HCT116 (cell line): ENCODE measurements around the gene SPSB1. TPM values are rescaled to one million over a fixed set of nuclear protein-coding genes. Genes with fewer than 3 reads are reported as not detected.

Experiments
- ATAC-seq: fragments of 200-7000 bp; cut with Tn5 transposase; 2 replicates; pipeline ENCODE4 v1.9.1; 2020; ENCODE audit warnings: mild to moderate bottlenecking, moderate library complexity
- BruUV-seq: library from RNA; stranded (reverse); fragments of 400-500 nt; replicated peaks from 2 replicates; lab custom pipeline; 2021; lab: Mats Ljungman, UMichigan
- CTCF ChIA-PET: fragments of 300-600 bp; sonication (Branson Sonifier 250); formaldehyde crosslinking; loops from one replicate; lab custom pipeline; 2021; ENCODE audit warnings: antibody characterized with exemption; lab: Charles Lee
- POLR2A ChIA-PET: fragments of 300-600, 350-600 bp; sonication (Branson Sonifier 250); formaldehyde crosslinking; loops from one replicate; lab custom pipeline; 2021; ENCODE audit warnings: antibody characterized with exemption; lab: Charles Lee
- RAD21 ChIA-PET, 2 experiments: fragments of 300-600 bp; sonication (Branson Sonifier 250); formaldehyde crosslinking; loops; one replicate each; lab custom pipeline; 2023; ENCODE audit warnings: low total read pairs in 2 of 2; ENCODE audit not compliant: uncharacterized antibody in 2 of 2, unreplicated experiment in 2 of 2, low non-redundant PET in 1 of 2; lab: Charles Lee
- DNase-seq: peaks from one replicate; pipeline ENCODE4 v3.0.0-alpha.2; 2010; ENCODE audit warnings: low read depth, low spot score
- H2AFZ ChIP-seq: fragments of 200-600 bp; shearing (Covaris generic), sonication (generic); 2 replicates; pipeline ENCODE4 v1.6.1; 2017; ENCODE audit warnings: low read depth, mixed run types, mixed read lengths, antibody characterized with exemption, low read length; ENCODE audit not compliant: poor library complexity, severe bottlenecking
- H3K27ac ChIP-seq: 2 replicates; pipeline ENCODE4 v1.5.1; 2012; ENCODE audit warnings: low read depth, low read length
- H3K27me3 ChIP-seq: fragments of 200-600 bp; sonication (generic); 2 replicates; pipeline ENCODE4 v1.6.1; 2016; ENCODE audit warnings: mixed run types, low read length, mixed read lengths; ENCODE audit not compliant: insufficient read depth
- H3K36me3 ChIP-seq, 2 experiments: fragments of 200-500 bp in 1 of 2; fragments of 200-600 bp in 1 of 2; sonication (Bioruptor generic) in 1 of 2; sonication (generic) in 1 of 2; 2 replicates each; pipeline versions ENCODE4 v1.5.1 to v1.6.1; 2014 to 2016; ENCODE audit warnings: low read length in 2 of 2, inconsistent platforms in 1 of 2, mixed read lengths in 1 of 2, mixed run types in 1 of 2; ENCODE audit not compliant: insufficient read depth in 2 of 2, control insufficient read depth in 1 of 2
- H3K4me1 ChIP-seq, 2 experiments: fragments of 200-600 bp in 1 of 2; sonication (generic) in 1 of 2; 2 replicates each; pipeline versions ENCODE4 v1.5.1 to v1.6.1; 2012 to 2017; ENCODE audit warnings: low read length in 2 of 2, inconsistent platforms in 1 of 2, mild to moderate bottlenecking in 1 of 2, mixed read lengths in 1 of 2, mixed run types in 1 of 2, moderate library complexity in 1 of 2; ENCODE audit not compliant: insufficient read depth in 2 of 2, control insufficient read depth in 1 of 2
- H3K4me2 ChIP-seq: fragments of 200-600 bp; sonication (generic); 2 replicates; pipeline ENCODE4 v1.6.1; 2017; ENCODE audit warnings: mixed run types, low read length, mixed read lengths
- H3K4me3 ChIP-seq, 2 experiments: fragments of 200-600 bp in 1 of 2; sonication (generic) in 1 of 2; replicated peaks in 1 of 2; 2 replicates each; pipeline ENCODE4 v1.5.1; 2011 to 2016; ENCODE audit warnings: low read length in 2 of 2, control low read depth in 1 of 2, low read depth in 1 of 2, mild to moderate bottlenecking in 1 of 2, mixed read lengths in 1 of 2, mixed run types in 1 of 2
- H3K79me2 ChIP-seq: fragments of 200-600 bp; sonication (generic); 2 replicates; pipeline ENCODE4 v1.6.1; 2017; ENCODE audit warnings: mild to moderate bottlenecking, mixed run types, low read length, moderate library complexity, mixed read lengths; ENCODE audit not compliant: insufficient read depth
- H3K9ac ChIP-seq: fragments of 200-600 bp; sonication (generic); 2 replicates; pipeline ENCODE4 v1.6.1; 2016; ENCODE audit warnings: low read length, mixed read lengths
- H3K9me2 ChIP-seq: fragments of 200-600 bp; sonication (generic), shearing (Covaris generic); 2 replicates; pipeline ENCODE4 v1.6.1; 2017; ENCODE audit warnings: mixed run types, mild to moderate bottlenecking, moderate library complexity; ENCODE audit not compliant: insufficient read depth
- H3K9me3 ChIP-seq, 2 experiments: fragments of 200-500 bp in 1 of 2; fragments of 200-600 bp in 1 of 2; sonication (Bioruptor generic) in 1 of 2; sonication (generic) in 1 of 2; 2 replicates each; pipeline ENCODE4 v1.6.1; 2014 to 2017; ENCODE audit warnings: low read length in 2 of 2, mixed read lengths in 2 of 2, inconsistent platforms in 1 of 2, low read depth in 1 of 2, mild to moderate bottlenecking in 1 of 2, mixed run types in 1 of 2, moderate library complexity in 1 of 2; ENCODE audit not compliant: control insufficient read depth in 1 of 2, insufficient read depth in 1 of 2
- H4K20me1 ChIP-seq: fragments of 200-600 bp; sonication (generic), shearing (Covaris generic); 2 replicates; pipeline ENCODE4 v1.6.1; 2017; ENCODE audit warnings: mixed run types, mild to moderate bottlenecking, moderate library complexity; ENCODE audit not compliant: insufficient read depth
- ATF3 ChIP-seq: IDR thresholded peaks from 2 replicates; pipeline ENCODE4 v1.6.1; 2012
- CBX3 ChIP-seq: IDR thresholded peaks from 2 replicates; pipeline ENCODE4 v1.6.1; 2012; ENCODE audit warnings: low read depth
- CEBPB ChIP-seq: IDR thresholded peaks from 2 replicates; pipeline ENCODE4 v1.6.1; 2012; ENCODE audit warnings: low read depth
- CTCF ChIP-seq, 3 experiments: fragments of 200-600 bp in 1 of 3; sonication (generic) in 1 of 3; IDR thresholded peaks in 2 of 3; conservative IDR thresholded peaks in 1 of 3; 2 replicates each; pipeline ENCODE4 v1.5.1; 2012 to 2017; ENCODE audit warnings: low read depth in 2 of 3, low read length in 2 of 3, antibody characterized with exemption in 1 of 3, borderline replicate concordance in 1 of 3, control low read depth in 1 of 3, mild to moderate bottlenecking in 1 of 3, mixed read lengths in 1 of 3, mixed run types in 1 of 3, moderate library complexity in 1 of 3; ENCODE audit not compliant: insufficient read depth in 1 of 3
- JUND ChIP-seq: IDR thresholded peaks from 2 replicates; pipeline ENCODE4 v1.6.1; 2012
- POLR2AphosphoS5 ChIP-seq: IDR thresholded peaks from 2 replicates; pipeline ENCODE4 v1.6.1; 2011; ENCODE audit warnings: mild to moderate bottlenecking, low read depth, low read length, moderate library complexity
- RAD21 ChIP-seq: IDR thresholded peaks from 2 replicates; pipeline ENCODE4 v1.6.1; 2012; ENCODE audit warnings: low read depth, mild to moderate bottlenecking
- SIN3A ChIP-seq: IDR thresholded peaks from 2 replicates; pipeline ENCODE4 v1.6.1; 2012; ENCODE audit warnings: low read depth
- ZBTB33 ChIP-seq: IDR thresholded peaks from 2 replicates; pipeline ENCODE4 v1.6.1; 2011; ENCODE audit warnings: mild to moderate bottlenecking, low read length, moderate library complexity; ENCODE audit not compliant: insufficient replicate concordance; ENCODE audit errors: extremely low read depth
- ZNF274 ChIP-seq: fragments of 200-500 bp; sonication (Bioruptor generic); IDR thresholded peaks from 2 replicates; pipeline ENCODE4 v1.6.1; 2014; ENCODE audit warnings: mild to moderate bottlenecking, low read depth, low read length, inconsistent platforms
- intact Hi-C: fragments of 100-400 bp; cut with micrococcal nuclease; formaldehyde crosslinking; loops from 2 replicates; pipeline ENCODE4 v1.10.0; 2022
- total RNA-seq: library from RNA; stranded (reverse); gene quantifications from one replicate; pipeline ENCODE4 v1.2.1, GENCODE V29; 2021; ENCODE audit not compliant: unreplicated experiment

Gene SPSB1
- total RNA-seq, 1 experiment from 2014 or later, result 10.8 TPM

- DNase-seq, result no peak
- H4K20me1 ChIP-seq, result no peaks in the 10 kb centered on the region
- no peak for TF ChIP-seq CEBPB
- no peak for TF ChIP-seq ATF3
- TF ChIP-seq ZNF274, result no peak
- no peak for TF ChIP-seq RAD21
- no peak for TF ChIP-seq CBX3
- no peak for TF ChIP-seq CTCF (IDR thresholded peaks at IDR 0.05 in 2 of 3, conservative IDR thresholded peaks at IDR 0.05 in 1 of 3; ENCODE audit: borderline replicate concordance in 1 of 3, insufficient read depth in 1 of 3, low read depth in 2 of 3, low read length in 2 of 3)
These were observed 47.0 kb upstream of the SPSB1 start for GRCh38 chr1:9245661-9246060.

GRCh38 chr1:9246215-9246614 is 46.5 kb upstream of the SPSB1 start:
- BruUV-seq, result no TSS peak
- no peaks in the 10 kb centered on the region for H3K9me2 ChIP-seq
- H3K4me1 ChIP-seq, result no peaks in the 10 kb centered on the region
- no peak overlapping the region for H3K9ac ChIP-seq
- no peak overlapping the region for H3K4me2 ChIP-seq
- H4K20me1 ChIP-seq, result no peaks in the 10 kb centered on the region
- no peaks in the 10 kb centered on the region for H3K79me2 ChIP-seq
- ChIA-PET RAD21 (no interaction called here), POLR2A (no interaction called here), CTCF (no interaction called here)
- H2AFZ ChIP-seq, result no peak overlapping the region
- intact Hi-C loops, result no loop called here
- H3K4me3 ChIP-seq, result no peak overlapping the region
- H3K27ac ChIP-seq, result no peak overlapping the region
- no peaks in the 10 kb centered on the region for H3K36me3 ChIP-seq
- H3K9me3 ChIP-seq, result no peaks in the 10 kb centered on the region
- no peak for DNase-seq
- ATAC-seq, result no peak
- no peaks in the 10 kb centered on the region for H3K27me3 ChIP-seq
- TF ChIP-seq JUND (no peak), ZBTB33 (no peak), ATF3 (no peak), ZNF274 (no peak), POLR2AphosphoS5 (no peak), CTCF (IDR thresholded peaks at IDR 0.05 in 2 of 3, conservative IDR thresholded peaks at IDR 0.05 in 1 of 3; ENCODE audit: borderline replicate concordance in 1 of 3, insufficient read depth in 1 of 3, low read depth in 2 of 3, low read length in 2 of 3) (no peak), SIN3A (no peak)

More at GRCh38 chr1:9245661-9246060, 47.0 kb upstream of the SPSB1 start:
- Histone ChIP-seq H3K36me3 (no peaks in the 10 kb centered on the region), H3K27ac (no peak overlapping the region), H3K4me1 (no peaks in the 10 kb centered on the region), H3K79me2 (no peaks in the 10 kb centered on the region), H3K9ac (no peak overlapping the region), H3K4me2 (no peak overlapping the region), H3K4me3 (no peak overlapping the region), H3K9me3 (no peaks in the 10 kb centered on the region), H3K9me2 (no peaks in the 10 kb centered on the region), H2AFZ (no peak overlapping the region), H3K27me3 (no peaks in the 10 kb centered on the region)
- ATAC-seq, result no peak
- ChIA-PET CTCF (interaction anchor here (1.2 kb wide), 1 partner anchor 246 kb away, joined by 5 read pairs; no protein-coding TSS in a partner anchor), POLR2A (no interaction called here), RAD21 (no interaction called here)
- intact Hi-C loops, result no loop called here
- no TSS peak for BruUV-seq
